ENCODE measurements around the gene SAV1.

DNA sequence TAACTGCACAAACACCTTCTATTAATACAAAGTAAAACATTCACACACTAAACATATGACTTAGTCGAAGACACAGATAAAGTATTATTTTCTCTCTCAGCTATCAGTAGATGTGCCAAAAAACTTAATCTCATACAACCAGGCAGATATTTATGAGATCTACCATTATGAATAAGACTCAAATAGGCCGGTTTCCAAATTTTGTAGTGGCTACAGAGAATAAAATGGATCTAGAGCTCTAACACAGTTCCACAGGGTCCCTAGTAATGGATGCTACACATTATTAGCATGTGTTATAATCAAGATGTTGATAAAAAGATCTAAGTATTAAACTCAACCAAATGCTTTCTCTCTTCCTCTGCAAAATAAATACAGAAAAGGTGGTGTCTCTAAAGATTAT, 10.4 kb downstream of the SAV1 start:
- TF ChIP-seq POLR2AphosphoS5 (IDR thresholded peaks at IDR 0.05; ENCODE audit: insufficient read depth in 1 of 2, low read depth in 1 of 2) (no peak), POLR2A (IDR thresholded peaks at IDR 0.05) (no peak), CTCF (IDR thresholded peaks at IDR 0.05) (no peak)

Data from vagina (tissue), 2 donors.